Measurements from ENCODE around the gene C2CD4D.

The C2CD4D gene

GRCh38 chr1:151809985-151810556 is 29.5 kb downstream of the C2CD4D start:
- DNase-seq, result peak; percentile 10

DNA sequence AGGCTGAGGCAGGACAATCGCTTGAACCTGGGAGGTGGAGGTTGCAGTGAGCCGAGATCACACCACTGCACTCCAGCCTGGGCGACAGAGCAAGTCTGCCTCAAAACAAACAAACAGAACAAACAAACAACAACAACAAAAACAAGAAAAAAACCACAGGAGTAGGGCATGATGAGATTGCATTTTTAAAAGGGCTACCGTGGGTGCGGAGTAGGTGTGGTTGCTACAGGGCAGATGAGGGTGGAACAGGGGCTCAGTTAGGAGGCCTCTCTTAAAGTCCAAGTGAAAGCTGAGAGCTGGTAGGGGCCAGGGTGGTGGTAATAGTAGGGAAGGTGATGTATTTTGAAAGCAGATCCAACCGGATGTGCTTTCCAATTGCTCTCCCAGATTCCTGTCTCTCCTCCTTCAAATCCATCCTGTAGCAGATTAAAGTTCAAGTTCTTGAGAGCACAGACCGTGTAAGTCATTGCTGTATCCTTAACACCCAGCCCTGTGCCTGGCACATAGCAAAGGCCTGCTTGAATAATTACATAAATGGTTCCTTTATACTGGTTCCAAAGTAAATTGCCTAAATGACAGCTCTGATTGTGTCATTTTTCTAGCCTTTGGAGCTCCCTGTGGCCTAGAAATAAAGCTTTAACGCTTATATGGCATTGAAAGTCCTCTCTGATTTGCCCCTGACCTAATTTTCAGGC is 30.2 kb downstream of the C2CD4D start:
- DNase-seq, result peak; percentile 38

DNA sequence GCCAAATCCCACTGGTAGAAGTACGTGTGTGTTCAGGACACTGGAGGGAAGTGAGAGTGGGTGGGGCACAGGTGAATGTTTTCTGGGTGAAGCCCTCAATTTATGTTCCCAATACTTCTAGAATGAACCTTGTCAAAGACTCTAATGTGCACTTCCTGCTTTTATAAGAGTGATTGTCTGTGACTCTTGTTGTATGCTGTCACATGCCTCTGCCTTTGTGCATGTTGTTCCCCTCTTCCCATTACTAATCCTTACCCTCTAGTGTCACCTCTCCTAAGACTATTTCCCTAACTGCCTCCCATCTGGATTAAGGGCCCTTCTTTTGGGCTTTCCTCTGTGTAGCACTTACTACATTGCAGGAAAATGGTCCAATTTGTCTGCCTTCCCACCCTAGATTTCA is 31.9 kb downstream of the C2CD4D start:
- DNase-seq, result no peak

DNA sequence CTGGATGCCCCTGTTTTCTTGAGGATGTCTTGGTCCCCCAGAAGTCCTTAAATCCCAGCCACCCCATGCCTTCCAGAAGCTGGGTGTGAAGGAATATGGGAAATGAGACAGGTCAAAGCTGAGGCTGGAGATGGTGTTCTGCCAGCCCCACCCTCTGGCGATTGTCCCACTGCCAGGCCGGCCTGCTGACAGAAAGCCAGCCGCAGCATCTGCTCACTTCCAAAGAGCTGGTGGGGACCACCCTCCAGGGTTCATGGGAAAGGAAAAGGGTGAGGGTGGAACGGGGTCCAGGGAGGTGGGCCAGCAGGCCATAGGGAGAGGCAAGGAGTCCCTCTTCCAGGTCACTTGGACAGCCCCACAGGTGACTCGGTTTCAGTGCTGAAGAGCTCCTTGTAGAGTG is 32.5 kb downstream of the C2CD4D start:
- no peak for DNase-seq

GRCh38 chr1:151806170-151806569 is 33.5 kb downstream of the C2CD4D start:
- no peak for DNase-seq

DNA sequence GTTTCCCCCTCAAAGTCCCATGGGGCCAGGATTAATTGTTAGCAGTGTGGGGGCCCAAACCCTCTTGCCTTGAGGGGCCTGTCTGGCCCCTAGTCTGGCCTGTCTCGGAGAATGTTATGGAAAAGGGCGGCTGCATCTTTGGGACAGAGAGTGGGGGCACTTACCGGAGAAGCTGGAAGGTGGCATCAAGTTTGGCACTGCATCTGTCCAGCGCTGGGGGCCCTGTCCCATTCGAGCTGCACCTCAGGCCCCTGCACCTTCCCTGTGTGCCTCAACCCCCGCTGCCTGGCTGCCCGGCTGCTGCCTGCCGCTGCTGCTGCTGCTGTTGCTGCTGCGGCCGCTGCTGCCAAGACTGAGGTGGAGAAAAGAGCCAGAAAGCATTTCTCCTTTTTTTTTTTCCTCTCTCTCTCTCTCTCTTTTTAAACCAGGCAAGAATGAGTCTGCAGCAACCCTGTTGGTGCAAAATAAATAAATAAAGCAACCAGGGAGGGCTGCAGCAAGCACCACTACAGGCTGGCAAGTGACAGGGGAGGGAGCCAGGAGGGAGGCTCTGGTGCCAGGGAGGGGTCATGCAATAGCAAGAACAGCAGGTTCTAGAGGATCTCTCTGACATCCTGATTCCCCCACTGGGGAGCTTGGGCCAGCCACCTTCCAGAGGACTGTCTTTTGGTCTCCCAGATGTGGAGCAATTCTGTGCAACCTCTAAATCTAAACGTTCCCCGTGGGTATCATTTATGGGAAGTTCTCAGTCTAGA is 34.4 kb downstream of the C2CD4D start, which contains the start of gene LINGO4:
Gene LINGO4, minus strand, starts transcription at position 354 of the 755 bp plus-strand sequence. CDS start 2,715 bp downstream, outside the sequence.
- DNase-seq, result no peak

DNA sequence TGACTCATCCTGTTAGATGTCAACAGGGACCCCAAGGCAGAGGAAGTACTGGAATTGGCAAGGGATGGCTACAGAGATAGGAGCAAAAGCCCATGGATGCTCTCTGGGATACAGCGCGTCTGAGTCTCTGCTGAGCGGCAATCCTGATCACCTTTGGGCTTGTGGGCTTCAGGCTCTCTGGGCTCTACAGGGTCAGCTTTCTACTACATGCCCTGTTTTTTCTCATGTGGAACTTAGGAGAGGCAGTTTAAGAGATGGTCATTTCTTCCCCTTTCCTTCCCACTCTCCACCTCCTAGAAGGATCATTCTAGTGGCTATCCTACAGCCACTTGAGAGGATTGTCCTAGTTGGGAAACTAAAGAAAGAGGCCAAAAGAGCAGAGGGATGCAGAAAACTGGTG is 35.7 kb downstream of the C2CD4D start:
- no peak for DNase-seq

DNA sequence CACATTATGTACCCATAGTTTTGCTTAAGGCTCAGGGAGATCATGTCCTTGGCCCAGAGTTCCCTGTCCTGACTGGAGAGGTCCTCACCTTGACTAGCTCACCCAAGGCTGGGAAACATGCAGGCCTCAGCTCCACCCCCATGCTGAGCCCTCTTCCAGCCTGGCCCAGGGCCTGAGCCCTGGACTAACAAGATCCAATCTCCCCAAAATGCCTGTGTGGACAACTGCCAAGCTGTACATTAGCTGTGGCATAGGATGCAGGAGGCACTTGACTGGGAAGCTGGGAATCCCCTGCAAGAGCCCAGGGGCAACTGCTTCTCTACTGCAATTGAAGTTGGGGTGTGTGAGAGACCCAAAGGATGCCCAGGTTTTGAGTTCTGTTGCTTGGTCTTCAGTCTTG is 36.5 kb downstream of the C2CD4D start:
- DNase-seq, result no peak

- DNase-seq, result no peak
Observed at GRCh38 chr1:151802372-151802771, 37.2 kb downstream of the C2CD4D start.

DNA sequence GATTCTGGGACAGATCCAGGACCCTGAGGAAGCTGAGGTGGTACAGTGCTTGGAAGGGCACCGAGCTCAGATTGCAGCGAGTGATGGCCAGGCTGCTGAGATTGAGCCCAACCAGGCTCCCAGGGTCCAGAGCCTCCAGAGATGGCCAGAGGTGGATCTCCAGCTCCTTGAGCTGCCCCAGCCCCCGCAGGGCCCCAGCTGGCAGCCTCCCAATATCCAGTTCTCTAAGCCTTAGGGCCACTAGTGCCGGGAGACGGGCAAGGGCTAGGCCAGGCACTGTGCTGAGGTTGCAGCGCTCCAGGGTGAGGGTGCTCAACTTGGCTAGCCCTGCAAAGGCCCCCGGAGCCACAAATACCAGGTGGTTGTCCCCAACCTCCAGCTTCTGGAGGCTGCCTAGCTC is 37.8 kb downstream of the C2CD4D start:
- DNase-seq, result no peak

DNA sequence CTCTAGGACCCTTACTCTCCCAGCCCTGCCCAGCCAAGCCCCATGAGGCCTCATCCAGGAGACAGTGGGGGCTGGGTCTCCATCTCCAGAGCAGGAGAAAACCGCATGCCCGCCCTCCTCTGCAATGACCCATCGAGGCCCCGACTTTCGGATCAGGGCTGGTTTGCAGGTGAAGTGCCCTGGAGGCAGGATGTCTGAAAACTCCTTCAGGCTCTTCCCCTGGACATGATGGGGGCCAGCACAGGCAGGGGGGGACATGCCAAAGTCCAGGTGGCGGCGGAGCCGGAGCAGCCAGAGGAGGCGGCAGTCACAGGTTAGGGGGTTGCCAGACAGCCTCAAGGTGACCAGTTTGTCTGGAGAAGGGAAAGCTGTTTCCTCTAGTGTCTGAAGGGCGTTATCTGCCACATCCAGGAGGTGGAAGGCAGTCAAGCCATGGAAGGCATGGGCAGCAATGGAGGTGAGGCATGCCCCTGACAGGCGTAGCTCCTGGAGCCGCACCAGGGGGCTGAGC is 38.3 kb downstream of the C2CD4D start:
- no peak for DNase-seq

GRCh38 chr1:151800830-151801229 is 38.8 kb downstream of the C2CD4D start:
- DNase-seq, result no peak

GRCh38 chr1:151799179-151800022 is 40.2 kb downstream of the C2CD4D start:
- DNase-seq, result peak; percentile 14

- DNase-seq, result no peak
Observed at GRCh38 chr1:151798571-151798970, 41.0 kb downstream of the C2CD4D start.

GRCh38 chr1:151790940-151791651 is 48.5 kb downstream of the C2CD4D start:
- DNase-seq, result peak; percentile 76

- peak; percentile 100 for DNase-seq
Observed at GRCh38 chr1:151790071-151790939, 49.3 kb downstream of the C2CD4D start, which contains the start of gene TDRKH. TDRKH (minus strand) TSS chr1:151790500; CDS start chr1:151783022, 7,478 bp downstream.

Measured in NCI-H69 (cell line).